ENCODE data around the gene TNFSF11.

GRCh38 chr13:42631181-42631580, 57.2 kb downstream of the TNFSF11 start:
- no peak for TF ChIP-seq CTCF (conservative IDR thresholded peaks at IDR 0.05 in 1 of 2, IDR thresholded peaks at IDR 0.05 in 1 of 2; ENCODE audit: low read depth in 1 of 2, low read length in 2 of 2)
- no peak for TF ChIP-seq EZH2 (IDR thresholded peaks at IDR 0.05; ENCODE audit: low read length, missing control alignments)
